ENCODE data around the gene POPDC3. TPM values are rescaled to one million over a fixed set of nuclear protein-coding genes. Genes with fewer than 3 reads are reported as not detected.

The POPDC3 gene
- total RNA-seq, result 10.9 and 14.0 TPM in 2 replicates

GRCh38 chr6:105179244-105180065 is at the start of gene POPDC3:
Gene POPDC3 (minus strand): TSS chr6:105180014. CDS start chr6:105161909, 18,105 bp downstream.

Other genes starting within 250 kb of the POPDC3 start
- gene LIN28B, start 222.9 kb downstream of the POPDC3 start, total RNA-seq, result not detected in 2 replicates
- 33.2 and 58.7 TPM in 2 replicates for gene PREP, start 223.1 kb upstream of the POPDC3 start, total RNA-seq

All from nasal cavity respiratory epithelium epithelial cell of viscerocranial mucosa (primary cell).